GM04503 (cell line): Measurements from ENCODE around the gene PMF1.
A peak's percentile ranks its signal among the peaks of the same experiment; 100 is the strongest.
"Not testable (repeated sequence)": the region's sequence is repeated elsewhere in the genome, so short reads cannot be mapped to it uniquely, and the experiment has no call there.

Source experiments
- DNase-seq: peaks from one replicate; pipeline ENCODE4 v3.0.0-alpha.2; 2012; ENCODE audit warnings: low read depth

Gene PMF1

GRCh38 chr1:156212833-156213643 is at the start of gene PMF1:
TSS of gene PMF1 (plus strand) at chr1:156213007. CDS start at chr1:156213016, 9 bp downstream.
- peak; percentile 78 for DNase-seq

DNA sequence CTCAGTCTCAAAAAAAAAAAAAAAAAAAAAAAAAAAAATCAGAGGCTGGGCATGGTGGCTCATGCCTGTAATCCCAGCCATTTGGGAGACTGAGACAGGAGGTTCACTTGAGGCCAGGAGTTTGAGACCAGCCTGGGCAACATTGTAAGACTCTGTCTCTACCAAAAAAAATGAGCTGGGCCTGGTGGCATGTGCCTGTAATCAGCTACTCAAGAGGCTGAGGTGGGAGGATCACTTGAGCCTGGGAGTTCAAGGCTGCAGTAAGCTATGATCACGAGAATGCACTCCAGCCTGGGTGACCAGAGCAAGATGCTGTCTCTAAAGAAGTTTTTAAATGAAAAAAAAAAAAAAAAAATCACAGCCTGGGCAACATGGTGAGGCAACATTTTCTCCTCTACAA is 49.1 kb upstream of the PMF1 start:
- no peak for DNase-seq

GRCh38 chr1:156164125-156164831 is 48.5 kb upstream of the PMF1 start:
- DNase-seq: no peak

- no peak for DNase-seq
Measured at GRCh38 chr1:156165083-156165482, 47.7 kb upstream of the PMF1 start.

- DNase-seq: no peak
Measured at GRCh38 chr1:156167536-156167935, 45.3 kb upstream of the PMF1 start.

GRCh38 chr1:156172696-156173470 is 39.9 kb upstream of the PMF1 start:
- no peak for DNase-seq

DNA sequence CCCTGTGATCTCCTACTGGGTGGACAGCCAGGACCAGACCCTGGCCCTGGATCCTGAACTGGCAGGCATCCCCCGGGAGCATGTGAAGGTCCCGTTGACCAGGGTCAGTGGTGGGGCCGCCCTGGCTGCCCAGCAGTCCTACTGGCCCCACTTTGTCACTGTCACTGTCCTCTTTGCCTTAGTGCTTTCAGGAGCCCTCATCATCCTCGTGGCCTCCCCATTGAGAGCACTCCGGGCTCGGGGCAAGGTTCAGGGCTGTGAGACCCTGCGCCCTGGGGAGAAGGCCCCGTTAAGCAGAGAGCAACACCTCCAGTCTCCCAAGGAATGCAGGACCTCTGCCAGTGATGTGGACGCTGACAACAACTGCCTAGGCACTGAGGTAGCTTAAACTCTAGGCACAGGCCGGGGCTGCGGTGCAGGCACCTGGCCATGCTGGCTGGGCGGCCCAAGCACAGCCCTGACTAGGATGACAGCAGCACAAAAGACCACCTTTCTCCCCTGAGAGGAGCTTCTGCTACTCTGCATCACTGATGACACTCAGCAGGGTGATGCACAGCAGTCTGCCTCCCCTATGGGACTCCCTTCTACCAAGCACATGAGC is 36.1 kb upstream of the PMF1 start:
- DNase-seq: no peak

DNA sequence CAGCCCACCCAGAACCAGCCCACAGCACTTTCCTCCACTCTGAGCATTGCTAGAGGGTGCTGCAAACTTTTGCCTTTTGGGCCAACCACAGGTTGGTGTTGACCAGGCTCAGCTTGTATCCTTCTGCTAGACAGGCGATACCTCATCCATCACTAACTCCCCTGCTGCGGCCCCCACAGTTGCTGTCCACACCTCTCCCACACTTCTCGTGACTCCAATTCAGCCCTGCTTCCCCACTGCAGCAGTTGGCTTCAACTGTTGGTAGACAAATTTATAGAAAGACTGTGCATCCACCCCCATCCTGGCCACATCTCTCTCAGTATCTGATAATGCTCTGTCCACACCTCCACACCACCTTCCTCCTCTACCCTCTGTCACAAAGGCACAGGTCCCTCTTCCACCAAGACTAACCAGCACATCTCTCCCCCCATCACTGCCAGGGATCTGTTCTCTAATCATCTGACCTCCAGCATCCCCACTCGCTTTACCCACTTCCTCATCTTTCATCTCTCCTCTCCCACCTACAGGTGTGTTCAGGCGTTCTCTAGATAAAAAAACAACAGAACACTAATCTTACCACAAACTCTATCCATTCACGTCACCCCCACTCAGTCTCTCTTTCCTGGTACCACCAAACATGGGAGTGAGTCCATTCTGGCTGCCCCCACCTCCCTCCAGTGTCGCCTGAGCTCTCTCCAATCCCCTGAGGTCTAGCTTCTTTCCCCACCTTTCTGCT is 34.7 kb upstream of the PMF1 start:
- no peak for DNase-seq

GRCh38 chr1:156180471-156180870 is 32.3 kb upstream of the PMF1 start:
- no peak for DNase-seq

GRCh38 chr1:156181391-156181924 is 31.3 kb upstream of the PMF1 start:
- not testable (repeated sequence) for DNase-seq

DNA sequence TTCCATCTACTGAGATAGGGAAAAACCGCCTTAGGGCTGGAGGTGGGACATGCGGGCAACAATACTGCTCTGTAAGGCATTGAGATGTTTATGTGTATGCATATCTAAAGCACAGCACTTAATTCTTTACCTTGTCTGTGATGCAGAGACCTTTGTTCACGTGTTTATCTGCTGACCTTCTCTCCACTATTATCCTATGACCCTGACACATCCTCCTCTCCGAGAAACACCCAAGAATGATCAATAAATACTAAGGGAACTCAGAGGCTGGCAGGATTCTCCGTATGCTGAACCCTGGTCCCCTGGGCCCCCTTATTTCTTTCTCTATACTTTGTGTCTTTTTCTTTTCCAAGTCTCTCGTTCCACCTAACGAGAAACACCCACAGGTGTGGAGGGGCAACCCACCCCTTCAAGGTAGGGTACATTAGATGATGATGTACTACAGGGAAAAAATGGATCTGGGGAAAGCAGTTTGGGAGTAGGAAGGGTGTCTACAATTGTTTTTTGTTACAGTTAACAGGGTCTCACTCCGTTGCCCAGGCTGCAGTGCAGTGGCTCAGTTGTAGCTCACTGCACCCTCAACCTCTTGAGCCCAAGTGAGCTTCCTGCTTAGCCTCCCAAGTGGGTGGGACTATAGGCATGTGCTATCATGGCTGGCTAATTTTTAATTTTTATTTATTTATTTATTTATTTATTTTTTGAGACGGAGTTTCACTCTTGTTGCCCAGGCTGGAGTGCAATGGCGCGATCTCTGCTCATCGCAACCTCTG is 30.6 kb upstream of the PMF1 start:
- not testable (repeated sequence) for DNase-seq

- not testable (repeated sequence) for DNase-seq
Measured at GRCh38 chr1:156186347-156187177, 26.2 kb upstream of the PMF1 start.

GRCh38 chr1:156190265-156190664 is 22.5 kb upstream of the PMF1 start:
- DNase-seq: not testable (repeated sequence)

DNA sequence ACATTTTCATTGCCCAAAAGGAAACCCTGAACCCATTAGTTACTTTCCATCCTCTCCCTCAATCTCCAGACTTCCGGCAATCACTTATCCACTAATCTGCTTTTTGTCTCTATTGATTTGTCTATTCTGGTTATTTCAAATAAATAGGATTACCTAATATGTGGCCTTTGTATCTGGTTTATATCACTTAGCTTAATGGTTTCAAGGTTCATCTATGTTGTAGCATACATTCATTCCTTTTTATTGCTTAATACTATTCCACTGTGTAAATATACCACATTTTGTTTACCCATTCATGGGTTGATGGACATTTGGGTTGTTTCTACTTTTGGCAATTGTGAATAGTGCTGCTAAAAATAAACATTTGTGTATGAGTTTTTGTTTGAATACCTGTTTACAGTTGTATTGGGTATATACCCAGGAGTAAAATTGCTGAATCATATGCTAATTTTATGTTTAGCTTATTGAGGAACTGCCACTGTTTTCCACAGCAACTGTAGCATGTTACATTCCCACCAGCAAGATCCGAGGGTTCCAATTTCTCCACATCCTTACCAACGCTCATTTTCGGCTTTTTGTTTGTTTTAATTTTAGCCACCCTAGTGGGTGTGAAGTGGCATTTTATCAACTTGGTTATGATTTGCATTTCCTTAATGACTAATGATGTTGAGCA is 21.4 kb upstream of the PMF1 start:
- no peak for DNase-seq

DNA sequence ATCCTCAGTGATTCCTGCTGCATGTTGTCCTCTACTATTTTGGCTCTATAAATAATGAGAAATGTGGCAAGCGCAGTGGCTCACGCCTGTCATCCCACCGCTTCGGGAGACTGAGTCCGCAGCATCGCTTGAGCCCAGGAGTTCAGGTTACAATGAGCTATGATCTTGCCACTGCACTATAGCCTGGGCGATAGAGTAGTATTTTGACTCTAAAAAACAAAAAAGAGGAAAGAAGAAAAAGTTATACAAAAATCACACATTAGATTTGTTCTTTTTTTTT is 19.7 kb upstream of the PMF1 start:
- DNase-seq: no peak

DNA sequence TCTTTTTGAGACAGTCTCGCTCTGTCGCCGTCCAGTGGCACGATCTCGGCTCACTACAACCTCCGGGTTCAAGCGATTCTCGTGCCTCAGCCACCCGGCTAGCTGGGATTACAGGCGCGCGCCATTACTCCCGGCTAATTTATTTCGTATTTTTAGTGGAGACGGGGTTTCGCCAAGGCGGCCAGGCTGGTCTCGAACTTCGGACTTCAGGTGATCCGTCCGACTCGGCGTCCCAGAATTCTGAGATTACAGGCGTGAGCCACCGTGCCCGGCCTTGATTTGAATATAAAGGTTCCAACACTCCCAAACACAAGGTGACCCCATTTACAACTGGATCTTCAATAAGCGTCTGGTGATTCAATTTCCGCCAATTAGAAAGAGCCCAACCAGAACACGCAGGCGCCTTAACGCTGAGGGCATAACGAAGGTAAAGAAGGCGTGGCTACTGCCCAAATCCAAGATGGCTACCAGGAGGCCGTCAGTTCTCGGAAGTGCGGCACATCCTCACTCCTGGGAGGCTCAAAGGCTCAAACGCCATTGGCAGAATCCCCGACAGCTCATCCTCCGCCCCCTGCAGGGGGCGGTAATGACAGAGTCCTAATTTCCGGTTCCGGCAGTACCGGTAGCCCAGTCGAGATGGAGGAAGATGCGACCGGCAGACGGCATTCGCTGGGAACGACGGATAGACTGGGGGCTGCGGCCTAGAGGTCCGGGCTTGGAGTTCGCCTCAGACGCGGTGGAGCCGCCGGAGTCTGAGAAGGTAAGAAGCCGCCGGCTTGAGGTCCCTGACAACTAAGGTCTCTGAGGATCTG is 19.1 kb upstream of the PMF1 start, which contains the start of gene SLC25A44:
SLC25A44 (plus strand) TSS at position 617 of the 812 bp plus-strand sequence. CDS start 5,744 bp downstream, outside the sequence.
- peak; percentile 96 for DNase-seq

DNA sequence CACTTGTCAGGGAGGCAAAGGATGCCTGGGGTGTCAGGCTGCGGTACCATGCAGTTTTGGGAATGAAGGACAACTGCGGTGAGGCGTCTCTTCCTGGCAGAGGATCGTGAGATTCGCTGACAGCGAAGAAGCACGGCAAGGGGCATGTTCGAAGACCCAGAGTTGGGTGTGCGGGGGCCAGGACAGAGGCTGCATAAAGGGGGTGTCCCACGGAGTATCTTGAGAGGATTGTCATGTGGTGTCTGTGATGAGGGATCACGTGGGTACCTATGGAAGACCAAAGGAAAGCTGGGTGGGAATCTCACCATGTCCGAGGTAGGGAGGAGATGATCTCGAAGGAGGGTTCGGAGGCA is 18.5 kb upstream of the PMF1 start:
- no peak for DNase-seq

DNA sequence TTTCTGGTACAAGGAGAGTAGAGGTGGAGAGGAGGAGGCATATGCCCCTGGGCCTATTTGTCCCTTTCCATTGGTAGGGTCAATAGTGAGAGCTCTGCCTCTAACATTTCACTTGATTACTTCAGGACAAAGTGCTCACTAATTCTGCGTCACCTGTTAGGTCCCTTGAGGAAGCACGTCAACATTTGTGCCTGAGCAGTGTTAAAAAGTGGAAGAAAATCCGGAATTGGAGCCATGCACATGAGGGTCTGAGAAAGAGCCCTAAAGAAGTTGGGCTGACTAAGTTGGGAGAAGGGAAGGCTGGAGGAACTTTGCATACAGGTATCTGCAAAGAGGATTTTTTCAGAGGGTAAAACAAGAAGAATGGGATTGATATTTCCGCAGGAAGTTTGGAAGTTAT is 17.0 kb upstream of the PMF1 start:
- DNase-seq: no peak
